K562 (cell line): Measurements from ENCODE around the gene CCDC34. TPM values are rescaled to one million over a fixed set of nuclear protein-coding genes. Genes with fewer than 3 reads are reported as not detected.

Source experiments
- ATAC-seq: fragments of 200-7000 bp; cut with Tn5 transposase; 3 replicates; pipeline ENCODE4 v1.9.1; 2020; ENCODE audit warnings: moderate library complexity
- BruUV-seq: library from RNA; stranded (reverse); fragments of 400-500 nt; replicated peaks from 2 replicates; lab custom pipeline; 2021; lab: Mats Ljungman, UMichigan
- CTCF ChIA-PET: fragments of 300-600 bp; formaldehyde crosslinking; extraction: SDS; loops from one replicate; lab custom pipeline; 2021; ENCODE audit warnings: low intra/inter-chr PET ratio; lab: Yijun Ruan, JAX
- POLR2A ChIA-PET: fragments of 300-600, 350-650 bp; sonication (Branson Sonifier 250); formaldehyde crosslinking; extraction: SDS; loops from one replicate; lab custom pipeline; 2021; ENCODE audit warnings: antibody characterized with exemption, inconsistent platforms; lab: Yijun Ruan, JAX
- DNase-seq, 4 experiments: peaks; one replicate each; pipeline versions ENCODE4 v3.0.0 to v3.0.0-alpha.2; 2011 to 2018; ENCODE audit warnings: low spot score in 3 of 4, mixed read lengths in 3 of 4; ENCODE audit errors: extremely low read depth in 1 of 4
- FAIRE-seq: peaks from 2 replicates; lab custom pipeline; 2011; peaks lifted over from hg19 to GRCh38; lab: Jason Lieb, UNC
- H2AFZ ChIP-seq: 2 replicates; pipeline ENCODE4 v1.6.0; 2011; ENCODE audit warnings: low read depth, low read length, control low read depth, inconsistent platforms
- H3K27ac ChIP-seq: fragments of 200-600 bp; 3 replicates; pipeline ENCODE4 v1.8.0; 2011; ENCODE audit warnings: low read depth, mild to moderate bottlenecking, control low read depth, inconsistent platforms, low read length, moderate library complexity, mixed read lengths; ENCODE audit errors: extremely low read depth
- H3K27me3 ChIP-seq, 2 experiments: fragments of 300-600 bp in 1 of 2; 2 replicates in 1 of 2; 3 replicates in 1 of 2; pipeline versions ENCODE4 v1.6.0 to v1.8.0; 2011; ENCODE audit warnings: inconsistent platforms in 2 of 2, low read length in 2 of 2, mild to moderate bottlenecking in 1 of 2, mixed read lengths in 1 of 2, moderate library complexity in 1 of 2; ENCODE audit not compliant: control insufficient read depth in 2 of 2, insufficient read depth in 2 of 2
- H3K36me3 ChIP-seq: fragments of 300-600 bp; 3 replicates; pipeline ENCODE4 v1.8.0; 2011; ENCODE audit warnings: mild to moderate bottlenecking, low read length, inconsistent platforms; ENCODE audit not compliant: control insufficient read depth, insufficient read depth
- H3K4me1 ChIP-seq, 2 experiments: fragments of 200-600 bp in 1 of 2; replicated peaks in 1 of 2; 2 replicates in 1 of 2; 3 replicates in 1 of 2; pipeline versions ENCODE4 v1.5.1 to v1.8.0; 2011; ENCODE audit warnings: inconsistent platforms in 2 of 2, low read length in 2 of 2, mild to moderate bottlenecking in 1 of 2, mixed read lengths in 1 of 2, moderate library complexity in 1 of 2; ENCODE audit not compliant: control insufficient read depth in 2 of 2, insufficient read depth in 2 of 2
- H3K4me2 ChIP-seq: 2 replicates; pipeline ENCODE4 v1.6.1; 2011; ENCODE audit warnings: low read length, control low read depth, inconsistent platforms, mixed read lengths; ENCODE audit not compliant: insufficient read depth
- H3K4me3 ChIP-seq: fragments of 200-600 bp; sonication (generic), shearing (Covaris generic); 2 replicates; pipeline ENCODE4 v1.5.1; 2016; ENCODE audit warnings: control low read depth, inconsistent platforms
- H3K79me2 ChIP-seq: fragments of 200-600 bp; 3 replicates; pipeline ENCODE4 v1.8.0; 2011; ENCODE audit warnings: low read length, inconsistent platforms; ENCODE audit not compliant: control insufficient read depth, insufficient read depth
- H3K9ac ChIP-seq, 2 experiments: 2 replicates each; pipeline versions ENCODE4 v1.6.0 to v1.6.1; 2011; ENCODE audit warnings: low read depth in 2 of 2, low read length in 2 of 2, control low read depth in 1 of 2, inconsistent platforms in 1 of 2, mild to moderate bottlenecking in 1 of 2, mixed read lengths in 1 of 2; ENCODE audit not compliant: insufficient read depth in 1 of 2
- H3K9me1 ChIP-seq: one replicate; pipeline ENCODE4 v1.6.0; 2011; ENCODE audit warnings: inconsistent platforms, mild to moderate bottlenecking, low read length, moderate library complexity; ENCODE audit not compliant: control insufficient read depth, insufficient read depth
- H3K9me3 ChIP-seq: replicated peaks from 2 replicates; pipeline ENCODE4 v1.5.1; 2011; ENCODE audit warnings: low read depth, low read length, inconsistent platforms; ENCODE audit not compliant: control insufficient read depth, insufficient read depth
- H4K20me1 ChIP-seq: replicated peaks from 2 replicates; pipeline ENCODE4 v1.6.1; 2011; ENCODE audit warnings: low read length, inconsistent platforms, mixed read lengths; ENCODE audit not compliant: control insufficient read depth, insufficient read depth
- BCL6 ChIP-seq: fragments of 250-450 bp; sonication (Bioruptor Pico); IDR thresholded peaks from 2 replicates; pipeline ENCODE4 v1.4.0; 2020
- CHD4 ChIP-seq: fragments of 200-600 bp; sonication (generic); IDR thresholded peaks from 3 replicates; pipeline ENCODE4 v1.6.1; 2012; ENCODE audit warnings: low read depth, mild to moderate bottlenecking, mixed read lengths, low read length, inconsistent platforms; ENCODE audit not compliant: insufficient read depth, insufficient replicate concordance, poor library complexity, severe bottlenecking
- DNMT1 ChIP-seq: fragments of 450-650 bp; IDR thresholded peaks from 2 replicates; pipeline ENCODE4 v1.6.1; 2016; ENCODE audit warnings: antibody characterized with exemption, mild to moderate bottlenecking
- EZH2 ChIP-seq: IDR thresholded peaks from 2 replicates; pipeline ENCODE4 v1.6.1; 2012; ENCODE audit warnings: low read depth, mild to moderate bottlenecking, inconsistent platforms, low read length, borderline replicate concordance
- HDAC1 ChIP-seq, 2 experiments: fragments of 450-650 bp; IDR thresholded peaks; 2 replicates each; pipeline ENCODE4 v1.6.1; 2016 to 2017; ENCODE audit warnings: inconsistent platforms in 1 of 2, mild to moderate bottlenecking in 1 of 2, moderate library complexity in 1 of 2
- HOMEZ ChIP-seq: fragments of 250-450 bp; sonication (Bioruptor Pico); IDR thresholded peaks from 2 replicates; pipeline ENCODE4 v1.4.0; 2020; ENCODE audit warnings: mild to moderate bottlenecking, moderate library complexity
- KLF16 ChIP-seq: IDR thresholded peaks from 2 replicates; pipeline ENCODE4 v1.6.1; 2016; ENCODE audit warnings: antibody characterized with exemption
- MCM5 ChIP-seq: fragments of 450-650 bp; IDR thresholded peaks from 2 replicates; pipeline ENCODE4 v1.6.1; 2016; ENCODE audit warnings: low read depth
- MEF2A ChIP-seq: IDR thresholded peaks from 2 replicates; pipeline ENCODE4 v1.6.1; 2011; ENCODE audit warnings: low read depth, mild to moderate bottlenecking, low read length, moderate library complexity; ENCODE audit not compliant: control insufficient read depth
- NR3C1 ChIP-seq: sonication (generic); formaldehyde crosslinking; IDR thresholded peaks from 2 replicates; pipeline ENCODE4 v1.8.1; 2022; ENCODE audit warnings: missing genetic modification reagents
- RBM14 ChIP-seq: fragments of 200-400 bp; formaldehyde crosslinking; IDR thresholded peaks from 2 replicates; pipeline ENCODE4 v1.6.1; 2018; ENCODE audit warnings: low read depth, mild to moderate bottlenecking, low read length, moderate library complexity, borderline replicate concordance; ENCODE audit not compliant: insufficient read depth
- SMARCA5 ChIP-seq: fragments of 450-650 bp; IDR thresholded peaks from 2 replicates; pipeline ENCODE4 v1.6.1; 2016
- U2AF1 ChIP-seq: fragments of 200-400 bp; formaldehyde crosslinking; optimal IDR thresholded peaks from 2 replicates; pipeline ENCODE3; 2017; ENCODE audit warnings: mild to moderate bottlenecking, low read depth, low read length, moderate library complexity
- WGBS: fragments of 100-300 bp; shearing (Covaris generic); methylation state at CpG from one replicate; pipeline ENCODE4 v1.1.6; 2016; ENCODE audit warnings: low coverage, mixed read lengths; ENCODE audit not compliant: insufficient coverage; ENCODE audit errors: missing lambda C conversion rate; 5-methylcytosine and 5-hydroxymethylcytosine counted together
- in situ Hi-C: fragments of 300-500 bp; cut with MboI; formaldehyde crosslinking; loops from 4 replicates; pipeline ENCODE4 v1.15.0; 2018; ENCODE audit warnings: inconsistent platforms, mixed read lengths
- intact Hi-C: fragments of 100-400 bp; cut with micrococcal nuclease; formaldehyde crosslinking; loops from 2 replicates; pipeline ENCODE4 v1.14.2; 2022
- polyA plus RNA-seq, 8 experiments: library from polyadenylated mRNA; depleted of rRNA in 4 of 8; stranded (reverse) in 5 of 8; unstranded in 3 of 8; fragments of >200 nt; fragmentation: Nextera tagmentation in 2 of 8; fragmentation: Illumina TruSeq in 1 of 8; extraction: Ambion mirVana in 2 of 8; extraction: Trizol in 1 of 8; gene quantifications; 2 replicates each; pipeline versions ENCODE4 v1.2.1 to v1.2.3, GENCODE V29; 2011 to 2014; ENCODE audit warnings: inconsistent platforms in 1 of 8, missing spikeins in 1 of 8
- total RNA-seq, 7 experiments: library from RNA; depleted of rRNA in 6 of 7; stranded (reverse); fragments of >200 nt in 6 of 7; fragmentation: Illumina TruSeq in 2 of 7; extraction: Trizol in 2 of 7; gene quantifications; 2 replicates each; pipeline versions ENCODE4 v1.2.1 to v1.2.3, GENCODE V29; 2011 to 2021; ENCODE audit warnings: low replicate concordance in 1 of 7

Gene CCDC34
- total and polyA plus RNA-seq, 9 of the 15 experiments (the other 6 are each of a cell fraction or from before 2014, with no cell fraction given): 6.2 to 42.0 (median 15.7) TPM

- no TSS peak for BruUV-seq
- Histone ChIP-seq H4K20me1 (no peaks in the 10 kb centered on the region), H3K4me1 (0 out of 5 replicates have a peak, but pooled peaks cover 0 to 3% of the 10 kb centered on the region in 2 experiments), H3K27ac (no peak overlapping the region), H3K4me3 (no peak overlapping the region), H3K36me3 (no peaks in the 10 kb centered on the region), H2AFZ (no peak overlapping the region), H3K9me1 (no peaks in the 10 kb centered on the region), H3K79me2 (no peaks in the 10 kb centered on the region), H3K27me3 (no peaks in the 10 kb centered on the region), H3K9me3 (no peaks in the 10 kb centered on the region), H3K4me2 (no peak overlapping the region), H3K9ac (no peak overlapping the region)
- intact Hi-C loops: no loop called here
- ChIA-PET POLR2A (interaction anchor here (0.6 to 1.2 kb wide), 3 partner anchors 21 to 41 kb away, joined by 3 read pairs; no protein-coding TSS in a partner anchor), CTCF (no interaction called here)
- no peak for ATAC-seq
- FAIRE-seq: no peak
- 25% methylated on average over 1 of the region's 1 CpG for WGBS
- DNase-seq: no peak
- TF ChIP-seq BCL6 (CRISPR knock-in tag) (no peak), KLF16 (no peak), U2AF1 (no peak), DNMT1 (no peak), RBM14 (no peak), HOMEZ (CRISPR knock-in tag) (no peak), EZH2 (no peak), NR3C1 (CRISPR knock-in tag) (no peak), HDAC1 (IDR thresholded peaks at IDR 0.05) (no peak), MEF2A (no peak), CHD4 (no peak), SMARCA5 (no peak), MCM5 (no peak)
- in situ Hi-C loops: no loop called here
These were observed 47.2 kb downstream of the CCDC34 start for GRCh38 chr11:27315836-27316235.
